Activated T-helper 1 cell treated with Interleukin-2 at 50 U/mL for 16 hours (primary cell): ENCODE measurements around the gene WFIKKN1.

Experiments
- DNase-seq: peaks from one replicate; pipeline ENCODE4 v3.0.0-alpha.2; 2020; ENCODE audit warnings: low read depth

The WFIKKN1 gene

DNA sequence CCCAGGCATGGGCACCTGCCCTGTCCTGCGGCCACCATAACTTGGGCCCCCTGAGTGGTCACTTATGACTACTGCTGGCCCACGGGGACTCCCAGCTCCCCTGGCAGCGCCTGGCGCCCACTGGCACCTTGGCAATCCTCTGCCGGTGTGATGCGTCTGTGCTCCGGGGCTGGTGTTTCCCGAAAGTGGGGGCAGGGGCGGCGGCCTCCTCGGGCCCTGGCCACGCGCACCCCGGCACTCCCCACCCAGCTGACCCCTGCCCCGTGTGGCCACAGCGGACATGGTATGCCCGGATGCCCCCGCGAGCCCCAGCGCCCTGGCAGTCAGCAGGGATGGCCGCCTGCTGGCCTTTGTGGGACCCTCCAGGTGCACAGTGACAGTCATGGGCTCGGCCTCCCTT lies 26.7 kb downstream of the WFIKKN1 start:
- no peak for DNase-seq

- DNase-seq, result no peak
Observed at GRCh38 chr16:658679-659571, 28.1 kb downstream of the WFIKKN1 start.

GRCh38 chr16:659618-660017 lies 28.8 kb downstream of the WFIKKN1 start:
- no peak for DNase-seq

- DNase-seq, result no peak
Observed at GRCh38 chr16:660132-660458, 29.3 kb downstream of the WFIKKN1 start.

- DNase-seq, result peak; percentile 47
Observed at GRCh38 chr16:660459-661183, 29.8 kb downstream of the WFIKKN1 start.

GRCh38 chr16:661184-661821 lies 30.5 kb downstream of the WFIKKN1 start:
- DNase-seq, result no peak

DNA sequence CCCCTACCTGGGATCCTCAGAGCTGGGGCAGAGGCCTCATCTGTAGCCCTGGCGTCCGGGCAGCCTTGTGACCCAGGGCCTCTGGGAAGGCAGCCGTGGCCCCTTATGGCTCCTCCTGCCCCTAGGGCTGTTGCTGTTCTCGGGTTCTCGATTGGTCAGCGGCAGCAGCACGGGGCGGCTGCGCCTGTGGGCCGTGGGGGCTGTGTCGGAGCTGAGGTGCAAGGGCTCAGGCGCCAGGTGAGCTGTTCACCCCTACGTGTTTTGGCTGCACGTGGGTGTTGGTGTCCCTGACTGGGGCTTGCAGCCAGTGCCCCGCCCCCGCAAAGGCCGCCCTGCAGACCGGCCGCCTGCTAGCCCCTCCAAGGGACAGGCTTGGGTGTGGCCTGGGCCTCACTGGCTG lies 31.3 kb downstream of the WFIKKN1 start:
- DNase-seq, result no peak

- no peak for DNase-seq
Observed at GRCh38 chr16:662597-662996, 31.8 kb downstream of the WFIKKN1 start.

- DNase-seq, result no peak
Observed at GRCh38 chr16:666572-666971, 35.8 kb downstream of the WFIKKN1 start.

DNA sequence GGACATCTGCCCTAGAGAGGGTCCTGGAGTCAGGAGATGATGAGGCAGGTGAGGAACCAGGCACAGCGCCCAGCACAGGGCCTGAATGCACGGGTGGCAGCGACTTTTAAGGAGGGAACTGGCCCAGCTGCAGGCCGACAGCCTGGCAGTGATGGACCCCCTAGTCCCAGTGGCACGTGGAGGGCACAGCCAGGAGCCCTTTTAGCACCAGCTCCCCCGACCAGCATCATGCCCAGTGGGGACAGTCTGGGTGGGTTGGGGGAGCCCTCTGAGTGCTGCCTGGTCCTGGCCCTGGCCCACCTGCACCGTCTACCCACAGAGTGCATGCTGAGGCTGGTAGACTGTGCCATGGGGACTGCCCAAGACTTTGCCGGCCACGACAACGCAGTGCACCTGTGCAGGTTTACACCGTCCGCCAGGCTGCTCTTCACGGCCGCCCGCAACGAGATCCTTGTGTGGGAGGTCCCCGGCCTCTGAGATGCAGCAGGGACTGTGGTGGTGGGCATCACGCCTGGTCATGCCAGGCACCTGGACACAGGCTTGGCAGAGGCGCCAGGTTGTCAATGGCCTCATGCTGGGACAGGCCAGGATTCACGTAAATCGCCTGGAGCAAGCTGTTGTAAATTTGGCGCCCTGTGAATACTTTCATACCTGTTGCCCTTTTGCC lies 36.5 kb downstream of the WFIKKN1 start:
- DNase-seq, result no peak

DNA sequence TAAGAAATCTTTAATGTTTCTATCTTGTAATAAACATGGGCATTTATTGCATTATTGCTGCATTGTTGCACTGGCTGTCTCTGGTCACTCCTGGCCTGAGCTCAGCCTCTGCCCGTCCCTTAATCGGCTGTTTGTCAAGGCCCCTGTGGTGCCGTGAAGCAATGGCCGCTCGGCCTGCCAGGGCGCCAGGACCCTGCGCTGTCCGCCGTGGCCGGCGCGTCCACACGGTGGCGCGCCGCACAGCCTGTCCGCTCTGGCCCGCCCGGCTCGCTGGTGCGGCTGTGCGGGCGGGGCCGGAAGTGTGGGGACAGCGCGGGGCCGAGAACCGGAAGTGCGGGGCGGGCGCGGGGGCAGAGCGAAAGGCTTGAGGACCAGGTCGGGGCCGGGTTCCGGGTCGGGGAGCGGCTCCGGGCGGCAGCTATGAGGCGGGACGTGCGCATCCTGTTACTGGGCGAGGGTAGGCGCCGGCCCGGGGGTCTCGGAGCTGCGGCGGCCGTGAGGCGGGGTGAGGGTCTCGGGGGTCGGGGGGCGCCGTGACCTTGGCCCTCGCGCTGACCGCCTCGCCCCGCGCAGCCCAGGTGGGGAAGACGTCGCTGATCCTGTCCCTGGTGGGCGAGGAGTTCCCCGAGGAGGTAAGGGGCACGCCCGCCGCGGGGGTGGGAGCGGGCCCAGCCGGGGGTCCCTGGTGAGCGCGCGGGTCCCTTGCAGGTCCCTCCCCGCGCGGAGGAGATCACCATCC lies 37.2 kb downstream of the WFIKKN1 start, which contains the start of gene RHOT2:
Gene RHOT2, plus strand, starts transcription at position 353 of the 739 bp plus-strand sequence. Its CDS starts 68 bp downstream, at position 421.
- peak; percentile 93 for DNase-seq

DNA sequence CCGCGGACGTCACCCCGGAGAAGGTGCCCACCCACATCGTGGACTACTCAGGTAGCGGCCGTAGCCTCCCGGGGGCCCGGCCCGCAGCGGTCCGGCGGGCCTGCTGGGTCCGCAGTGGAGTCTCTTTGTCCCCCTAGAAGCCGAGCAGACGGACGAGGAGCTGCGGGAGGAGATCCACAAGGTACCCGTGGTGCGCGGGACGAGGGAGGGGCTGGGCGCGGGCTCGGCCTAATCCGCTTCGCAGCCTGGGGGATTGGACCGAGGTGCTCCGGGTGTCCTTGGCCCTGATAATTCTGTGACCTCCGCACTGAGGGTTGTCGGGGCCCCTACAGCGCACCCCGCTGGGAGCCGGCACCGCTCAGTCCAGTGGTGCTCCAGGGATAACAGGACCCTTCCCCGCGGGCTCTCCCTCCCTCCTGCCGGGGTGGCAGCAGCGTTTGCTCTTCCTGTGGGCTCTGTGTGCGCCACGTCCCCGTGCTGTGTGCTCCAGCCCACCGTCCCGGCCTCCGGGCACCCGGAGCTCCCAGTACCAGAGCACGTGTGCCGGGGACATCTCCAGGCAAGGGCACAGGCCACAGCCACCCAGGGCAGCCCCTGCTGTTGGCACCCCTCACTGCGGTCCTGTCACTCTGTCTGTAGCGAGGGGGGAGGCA lies 37.9 kb downstream of the WFIKKN1 start:
- no peak for DNase-seq

GRCh38 chr16:669666-670065 lies 38.9 kb downstream of the WFIKKN1 start:
- no peak for DNase-seq

DNA sequence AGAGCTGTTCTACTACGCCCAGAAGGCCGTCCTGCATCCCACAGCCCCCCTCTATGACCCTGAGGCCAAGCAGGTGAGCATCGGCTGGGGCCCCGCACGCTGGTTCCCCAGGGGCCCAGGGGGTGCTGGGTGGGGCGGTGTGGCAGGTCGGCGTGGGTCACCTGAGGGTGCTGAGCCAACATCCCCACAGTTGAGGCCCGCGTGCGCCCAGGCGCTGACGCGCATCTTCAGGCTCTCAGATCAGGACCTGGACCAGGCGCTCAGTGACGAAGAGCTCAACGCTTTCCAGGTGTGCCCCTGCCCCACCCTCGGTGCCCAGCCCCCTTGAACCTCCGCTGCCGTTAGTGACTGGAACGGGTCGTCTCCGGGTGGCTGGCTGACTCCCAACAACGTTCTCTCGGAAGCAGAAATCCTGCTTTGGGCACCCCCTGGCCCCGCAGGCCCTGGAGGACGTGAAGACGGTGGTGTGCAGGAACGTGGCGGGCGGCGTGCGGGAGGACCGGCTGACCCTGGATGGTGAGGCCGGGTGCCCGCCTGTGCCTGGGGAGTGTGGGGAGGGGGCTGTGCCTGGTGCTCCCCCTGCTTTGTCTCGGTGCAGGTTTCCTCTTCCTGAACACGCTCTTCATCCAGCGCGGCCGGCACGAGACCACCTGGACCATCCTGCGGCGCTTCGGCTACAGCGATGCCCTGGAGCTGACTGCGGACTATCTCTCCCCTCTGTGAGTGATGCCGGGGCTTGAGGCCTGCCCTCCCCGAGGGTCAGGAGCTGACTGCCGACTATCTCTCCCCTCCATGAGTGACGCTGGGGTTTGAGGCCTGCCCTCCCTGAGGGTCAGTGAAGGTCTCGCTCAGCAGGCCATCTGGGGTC lies 39.9 kb downstream of the WFIKKN1 start:
- DNase-seq, result no peak

DNA sequence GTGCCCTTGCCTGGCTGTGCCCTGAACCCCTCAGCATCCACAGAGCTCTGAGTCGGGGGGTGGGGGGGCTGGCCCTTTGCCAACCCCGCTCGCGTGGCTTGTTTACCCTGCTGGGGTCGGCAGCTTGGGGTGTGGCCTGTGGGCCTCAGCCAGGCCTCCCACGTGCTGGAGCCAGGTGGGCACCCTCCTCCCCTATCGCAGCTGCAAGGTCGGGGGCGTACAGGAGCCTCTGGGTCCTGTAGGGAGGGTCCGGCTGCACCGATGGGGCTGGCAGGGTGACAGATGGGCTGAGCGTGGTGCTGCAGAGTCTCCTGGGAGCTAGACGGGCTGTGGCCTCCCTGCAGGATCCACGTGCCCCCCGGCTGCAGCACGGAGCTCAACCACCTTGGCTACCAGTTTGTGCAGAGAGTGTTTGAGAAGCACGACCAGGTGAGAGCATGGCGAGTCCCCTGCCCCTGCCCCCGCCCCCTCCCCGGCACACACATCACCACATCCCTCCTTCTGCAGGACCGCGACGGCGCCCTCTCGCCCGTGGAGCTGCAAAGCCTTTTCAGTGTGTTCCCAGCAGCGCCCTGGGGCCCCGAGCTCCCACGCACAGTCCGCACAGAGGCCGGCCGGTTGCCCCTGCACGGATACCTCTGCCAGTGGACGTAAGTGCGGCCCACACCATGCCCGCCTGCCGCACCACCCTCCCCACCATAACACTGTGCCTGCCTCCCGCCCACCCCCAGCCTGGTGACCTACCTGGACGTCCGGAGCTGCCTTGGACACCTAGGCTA lies 40.8 kb downstream of the WFIKKN1 start:
- DNase-seq, result no peak

GRCh38 chr16:672371-672770 lies 41.6 kb downstream of the WFIKKN1 start:
- DNase-seq, result no peak

GRCh38 chr16:672851-673250 lies 42.1 kb downstream of the WFIKKN1 start:
- DNase-seq, result no peak

DNA sequence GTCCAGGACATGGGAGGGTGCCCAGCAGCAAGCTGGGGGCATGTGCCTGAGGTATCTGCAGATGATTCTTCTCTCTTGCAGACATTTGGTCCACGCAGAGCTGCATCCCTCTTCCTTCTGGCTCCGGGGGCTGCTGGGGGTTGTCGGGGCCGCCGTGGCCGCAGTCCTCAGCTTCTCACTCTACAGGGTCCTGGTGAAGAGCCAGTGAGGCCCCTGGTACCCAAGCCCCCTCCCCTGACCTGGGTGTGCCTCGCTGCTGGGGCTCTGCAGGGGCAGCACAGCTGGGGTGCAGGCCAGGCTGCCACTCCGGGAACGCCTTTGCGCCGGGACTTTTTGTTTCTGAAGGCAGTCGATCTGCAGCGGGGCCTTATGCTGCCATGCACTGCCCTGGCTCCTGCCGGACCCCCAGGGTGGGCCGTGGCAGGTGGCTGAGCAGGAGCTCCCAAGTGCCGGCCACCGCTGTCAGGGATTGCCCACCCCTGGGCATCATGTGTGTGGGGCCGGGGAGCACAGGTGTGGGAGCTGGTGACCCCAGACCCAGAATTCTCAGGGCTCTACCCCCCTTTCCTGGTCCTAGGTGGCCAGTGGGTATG lies 42.7 kb downstream of the WFIKKN1 start:
- no peak for DNase-seq
